Pulmonary artery endothelial cell (primary cell): ENCODE data around the gene GFOD2. TPM values are rescaled to one million over a fixed set of nuclear protein-coding genes. Genes with fewer than 3 reads are reported as not detected.
"Not testable (repeated sequence)": the region's sequence is repeated elsewhere in the genome, so short reads cannot be mapped to it uniquely, and the experiment has no call there.

Experiments used
- DNase-seq: peaks from one replicate; pipeline ENCODE4 v3.0.0-alpha.2; 2011; ENCODE audit warnings: low read depth, low spot score
- total RNA-seq: library from RNA; depleted of rRNA; stranded (reverse); fragments of >200 nt; gene quantifications from 2 replicates; pipeline ENCODE4 v1.2.3, GENCODE V29; 2014

The GFOD2 gene
- total RNA-seq, 1 donor from 2014 or later = 41.6 TPM

DNA sequence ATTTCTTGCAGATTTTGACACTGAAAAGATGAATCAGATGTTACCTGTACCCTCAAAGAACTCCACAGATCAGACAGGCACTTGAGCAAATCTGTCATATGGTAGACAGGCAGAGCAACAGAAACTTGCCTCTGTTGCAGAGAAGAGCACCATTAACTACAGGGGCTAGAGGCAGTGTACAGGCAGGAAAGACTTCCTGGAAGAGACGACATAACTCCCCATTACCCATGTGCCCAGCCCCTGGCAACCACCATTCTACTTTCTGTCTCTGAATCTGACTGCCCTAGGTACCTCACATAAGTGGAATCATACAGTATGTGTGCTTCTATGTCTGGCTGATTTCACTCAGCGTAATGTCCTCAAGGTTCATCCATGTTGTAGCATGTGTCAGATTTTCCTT lies 15.5 kb downstream of the GFOD2 start:
- DNase-seq = no peak

DNA sequence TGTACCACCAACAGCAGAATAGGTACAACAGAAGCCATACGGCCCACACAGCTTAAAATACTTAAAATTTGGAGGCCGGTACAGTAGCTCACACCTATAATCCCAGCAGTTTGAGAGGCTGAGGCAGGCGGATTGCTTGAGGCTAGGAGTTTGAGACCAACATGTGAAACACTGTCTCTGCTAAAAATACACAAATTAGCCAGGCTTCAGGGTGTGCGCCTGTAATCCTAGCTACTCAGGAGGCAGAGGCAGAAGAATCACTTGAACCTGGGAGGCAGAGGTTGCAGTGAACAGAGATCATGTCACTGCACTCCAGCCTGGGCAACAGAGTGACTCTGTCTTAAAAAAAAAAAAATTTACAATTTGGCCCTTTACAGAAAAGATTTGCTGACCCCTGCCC lies 17.0 kb downstream of the GFOD2 start:
- DNase-seq = no peak

DNA sequence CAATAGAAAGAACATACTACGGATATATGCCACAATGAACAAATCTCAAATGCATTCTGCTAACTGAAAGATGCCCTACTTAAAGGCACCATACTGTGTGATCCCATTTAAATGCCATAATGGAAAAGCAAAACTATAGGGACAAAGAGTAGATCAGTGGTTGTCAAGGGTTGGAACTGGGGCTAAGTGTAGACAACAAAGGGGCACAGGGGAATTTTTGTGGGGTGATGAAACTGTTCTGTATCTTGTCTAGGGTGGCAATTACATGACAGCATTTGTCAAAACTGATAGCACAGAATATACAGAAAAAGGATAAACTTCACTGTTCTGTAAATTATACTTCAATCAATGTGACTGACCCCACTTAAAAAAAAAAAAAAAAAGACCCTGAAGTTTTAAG lies 17.7 kb downstream of the GFOD2 start:
- no peak for DNase-seq

DNA sequence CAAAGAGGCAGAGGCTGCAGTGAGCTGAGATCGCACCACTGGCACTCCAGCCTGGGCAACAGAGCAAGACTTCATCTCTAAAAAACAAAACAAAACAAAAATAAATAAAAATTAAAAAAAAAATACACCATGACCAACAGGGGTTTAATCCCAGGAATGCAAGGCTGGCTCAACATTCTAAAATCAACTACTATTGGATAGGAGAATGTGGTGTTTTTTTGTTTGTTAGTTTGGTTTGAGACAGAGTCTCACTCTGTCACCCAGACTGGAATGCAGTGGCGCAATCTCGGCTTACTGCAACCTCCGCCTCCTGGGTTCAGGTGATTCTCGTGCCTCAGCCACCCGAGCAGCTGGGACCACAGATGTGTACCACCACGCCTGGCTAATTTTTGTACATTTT lies 19.9 kb downstream of the GFOD2 start:
- DNase-seq = no peak

DNA sequence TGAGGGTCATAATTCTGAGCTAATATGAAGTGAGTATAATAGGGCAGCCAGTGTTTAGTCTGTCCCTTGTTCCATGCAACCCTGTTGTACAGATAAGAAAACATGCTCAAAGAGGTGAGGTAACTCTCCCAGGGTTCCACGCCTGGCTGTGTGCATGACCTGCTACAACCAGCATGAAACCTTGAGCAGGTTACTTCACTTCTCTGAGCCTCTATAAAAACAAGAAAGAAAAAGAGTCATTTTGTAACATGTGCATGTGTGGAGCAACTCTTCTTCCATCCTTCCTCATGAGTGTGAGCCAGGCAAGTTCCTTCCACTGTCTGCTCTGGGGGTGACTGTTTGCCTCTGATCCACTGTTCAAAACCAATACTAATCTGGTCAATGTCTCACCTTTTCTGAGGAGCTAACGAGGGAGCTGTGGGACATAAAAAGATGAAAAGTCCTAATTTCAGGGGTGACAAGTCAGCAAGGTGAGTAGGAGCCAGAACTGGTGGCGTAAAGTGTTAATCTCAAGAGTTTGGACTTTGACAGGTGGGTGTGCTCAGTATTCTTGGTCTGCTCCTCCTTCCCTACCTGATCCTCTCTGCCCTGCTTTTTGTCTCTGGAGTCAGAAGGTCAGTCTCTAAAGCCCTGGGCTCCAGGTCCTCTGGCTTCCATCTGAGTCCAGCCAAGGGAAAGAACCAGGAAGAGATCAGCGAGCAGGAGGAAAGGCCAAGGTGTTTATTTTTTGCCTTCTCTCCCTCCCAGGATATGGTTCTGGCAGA lies 21.5 kb downstream of the GFOD2 start:
- DNase-seq = no peak

DNA sequence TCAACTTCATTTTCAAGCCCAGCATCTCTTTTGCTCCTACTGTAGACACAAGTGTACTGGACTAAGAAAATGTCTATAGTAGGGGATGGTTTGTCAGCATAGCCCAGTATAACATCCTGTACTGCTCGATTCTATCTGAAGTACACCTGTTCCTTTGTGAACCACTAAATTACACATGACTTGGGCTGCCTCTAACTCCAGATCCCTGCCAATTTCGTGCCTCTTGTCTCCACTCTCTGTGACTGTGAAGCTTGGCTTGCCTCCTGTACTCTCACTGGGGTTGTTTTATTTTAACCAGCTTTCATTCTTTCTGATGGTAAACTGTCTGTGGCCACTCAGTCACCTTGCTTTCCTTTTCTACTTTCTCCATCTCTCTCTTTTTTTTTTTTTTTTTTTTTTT lies 24.5 kb downstream of the GFOD2 start:
- no peak for DNase-seq

DNA sequence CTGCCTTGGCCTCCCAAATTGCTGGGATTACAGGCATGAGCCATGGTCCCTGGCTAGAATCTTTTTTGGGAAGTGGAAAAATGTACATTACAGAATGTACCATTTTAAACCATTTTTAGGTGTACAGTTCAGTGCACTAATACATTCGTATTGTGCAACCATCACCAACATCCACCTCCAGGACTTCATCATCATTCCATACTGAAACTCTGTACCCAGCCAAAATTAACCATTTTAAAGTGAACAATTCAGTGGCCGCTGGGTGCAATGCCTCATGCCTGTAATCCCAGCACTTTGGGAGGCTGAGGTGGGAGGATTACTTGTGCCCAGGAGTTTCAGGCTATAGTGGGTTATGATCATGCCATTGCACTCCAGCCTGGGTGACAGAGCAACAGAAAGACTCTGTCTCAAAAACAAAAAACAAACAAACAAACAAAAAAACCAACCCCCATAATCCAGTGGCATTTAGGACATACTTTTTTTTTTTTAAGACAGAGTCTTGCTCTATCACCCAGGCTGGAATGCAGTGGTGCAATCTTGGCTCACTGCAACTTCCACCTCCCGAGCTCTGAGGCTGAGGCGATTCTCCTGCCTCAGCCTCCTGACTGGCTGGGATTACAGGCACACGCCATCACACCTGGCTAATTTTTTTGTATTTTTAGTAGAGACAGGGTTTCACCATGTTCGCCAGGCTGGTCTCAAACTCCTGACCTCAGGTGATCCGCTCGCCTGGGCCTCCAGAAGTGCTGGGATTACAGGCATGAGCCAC lies 25.4 kb downstream of the GFOD2 start:
- DNase-seq = not testable (repeated sequence)

DNA sequence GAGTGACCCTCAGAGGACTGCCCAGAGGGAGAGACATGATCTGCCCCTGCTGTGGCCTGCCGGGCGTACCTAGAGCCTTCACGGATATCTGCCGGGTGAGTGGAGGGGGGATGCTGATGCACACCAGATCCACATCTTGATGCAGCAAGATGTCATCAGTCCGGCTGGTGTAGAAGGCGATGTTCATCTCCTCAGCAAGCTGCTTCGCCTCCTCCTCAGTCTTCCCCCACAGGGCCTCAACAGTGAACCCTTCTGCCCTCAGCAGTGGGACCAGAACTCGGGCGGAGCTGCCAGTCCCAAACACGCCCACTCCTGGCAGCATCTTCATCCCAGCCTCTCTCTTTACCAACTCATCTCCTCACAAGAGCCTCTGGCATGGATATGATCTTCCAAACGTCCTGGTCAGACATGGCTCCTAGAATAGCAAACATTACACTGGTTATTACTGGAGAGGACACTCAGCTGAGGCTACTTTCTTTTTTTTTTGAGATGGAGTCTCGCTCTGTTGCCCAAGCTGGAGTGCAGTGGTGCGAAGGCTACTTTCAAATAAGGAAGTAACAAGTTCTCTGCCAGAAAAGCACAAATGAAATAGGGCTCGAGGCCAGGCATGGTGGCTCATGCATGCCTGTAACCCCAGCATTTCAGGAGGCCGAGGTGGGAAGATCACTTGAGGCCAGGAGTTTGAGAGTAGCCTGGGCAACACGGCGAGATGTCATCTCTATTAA lies 33.6 kb downstream of the GFOD2 start:
- no peak for DNase-seq

DNA sequence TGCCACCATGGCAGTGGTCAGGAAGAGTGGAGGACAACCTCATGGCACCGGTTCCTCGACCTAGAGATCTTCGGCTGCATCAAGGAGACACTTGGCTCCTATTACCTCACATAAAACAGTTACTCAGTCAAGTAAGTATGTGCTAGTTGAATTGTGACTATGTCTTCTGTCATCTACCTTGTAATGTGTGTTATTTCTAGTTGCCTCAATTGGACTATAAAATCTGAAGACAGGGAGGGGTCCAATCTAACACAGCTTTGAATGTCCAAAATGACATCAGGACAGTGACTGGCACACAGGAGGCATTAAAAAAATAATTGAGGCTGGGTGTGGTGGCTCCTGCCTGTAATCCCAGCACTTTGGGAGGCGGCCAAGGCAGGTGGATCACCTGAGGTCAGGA lies 35.3 kb downstream of the GFOD2 start:
- DNase-seq = no peak

DNA sequence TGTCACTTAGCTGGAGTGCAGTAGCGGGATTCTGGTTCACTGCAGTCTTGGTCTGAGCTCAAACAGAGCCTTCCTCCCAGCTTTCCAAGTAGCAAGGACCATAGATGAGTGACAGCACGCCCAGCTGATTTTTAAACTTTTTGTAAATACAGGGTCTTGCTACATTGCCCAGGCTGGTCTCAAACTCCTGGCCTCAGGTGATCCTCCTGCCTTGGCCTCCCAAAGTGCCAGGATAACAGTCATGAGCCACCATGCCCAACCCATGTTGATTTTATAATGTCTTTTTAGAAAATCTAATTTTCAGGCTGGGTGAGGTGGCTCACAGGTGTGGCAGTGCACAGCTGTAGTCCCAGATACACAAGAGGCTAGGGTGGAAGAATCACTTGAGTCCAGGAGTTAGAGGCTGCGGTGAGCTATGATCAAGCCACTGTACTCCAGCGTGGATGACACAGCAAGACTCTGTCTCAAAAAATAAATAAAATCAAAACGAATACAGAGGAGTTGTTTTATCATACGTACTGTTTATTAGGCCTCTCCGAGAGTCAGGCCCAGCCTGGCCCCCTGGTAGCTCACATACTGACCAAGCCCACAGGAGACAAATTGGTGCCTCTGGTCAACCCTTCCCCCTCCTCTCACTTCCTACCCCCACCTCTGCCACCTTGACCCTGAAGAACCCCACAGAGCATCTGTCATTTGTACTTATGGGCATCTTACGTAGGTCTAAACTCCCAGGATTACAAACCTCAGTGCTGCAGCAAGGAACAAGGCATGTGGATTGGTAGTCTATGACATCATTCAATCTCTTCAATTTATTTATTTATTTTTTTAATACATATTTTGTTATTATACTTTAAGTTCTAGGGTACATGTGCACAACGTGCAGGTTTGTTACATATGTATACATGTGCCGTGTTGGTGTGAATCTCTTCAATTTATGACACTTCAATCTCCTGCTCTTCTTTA lies 38.9 kb downstream of the GFOD2 start:
- DNase-seq = no peak

DNA sequence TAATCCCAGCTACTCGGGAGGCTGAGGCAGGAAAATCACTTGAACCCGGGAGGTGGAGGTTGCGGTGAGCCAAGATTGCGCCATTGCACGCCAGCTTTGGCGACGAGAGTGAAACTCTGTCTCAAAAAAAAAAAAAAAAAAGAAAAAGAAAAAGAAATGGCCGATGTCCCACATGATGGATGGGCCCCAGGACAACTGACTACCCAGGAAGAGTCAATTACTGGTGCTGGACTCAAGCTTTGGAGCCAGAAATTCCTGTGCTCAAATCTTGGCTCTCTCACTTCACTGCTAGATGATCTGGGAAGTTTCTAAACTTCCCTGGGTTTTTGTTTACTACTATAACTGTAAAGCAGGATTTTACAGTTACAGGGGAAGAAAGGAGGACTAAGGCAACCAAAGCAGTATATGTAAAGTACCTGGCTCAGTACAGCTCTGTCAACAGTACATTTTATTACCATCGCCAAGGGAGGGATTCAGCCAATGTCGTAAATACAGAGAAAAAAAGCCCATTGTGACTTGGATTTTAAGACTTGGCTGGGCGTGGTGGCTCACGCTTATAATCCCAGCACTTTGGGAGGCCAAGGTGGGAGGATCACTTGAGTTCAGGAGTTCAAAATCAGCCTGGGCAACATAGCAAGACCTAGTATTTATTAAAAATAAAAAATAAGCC lies 40.6 kb downstream of the GFOD2 start:
- no peak for DNase-seq

DNA sequence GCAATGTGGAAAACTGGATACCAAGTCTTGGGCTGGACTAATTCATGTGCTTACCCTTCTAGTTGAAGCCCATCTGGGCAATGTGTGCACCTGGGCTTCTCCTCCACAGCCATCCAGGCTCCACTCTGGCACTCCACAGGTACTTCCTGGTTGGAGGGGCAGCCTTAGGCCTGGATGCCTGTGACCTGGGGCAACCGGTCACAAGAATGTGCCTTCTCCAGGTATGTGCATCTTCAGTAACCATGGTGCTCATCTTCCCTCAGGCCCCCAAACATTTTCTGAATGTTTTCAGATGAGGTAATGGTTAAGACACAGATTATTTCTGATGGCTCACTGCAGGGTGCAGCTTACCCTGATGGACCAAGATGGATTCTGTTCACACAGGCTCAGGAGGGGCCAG lies 41.4 kb downstream of the GFOD2 start:
- no peak for DNase-seq

DNA sequence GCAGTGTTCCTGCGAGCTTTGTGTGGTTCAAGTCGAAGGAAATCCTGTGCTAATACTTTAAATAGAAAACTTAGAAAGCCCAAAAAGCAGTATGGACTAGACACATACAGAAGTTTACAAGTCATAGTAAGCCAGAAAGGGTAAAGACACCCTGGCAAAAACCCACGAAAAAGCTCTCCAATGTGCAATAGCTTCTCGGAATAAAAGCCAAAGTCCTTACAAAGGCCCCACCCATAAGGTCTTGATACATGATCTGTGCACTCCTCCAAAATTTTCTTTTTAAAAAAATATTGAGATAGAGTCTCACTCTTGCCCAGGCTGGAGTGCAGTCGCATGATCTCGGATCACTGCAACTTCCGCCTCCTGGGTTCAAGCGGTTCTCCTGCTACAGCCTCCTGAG lies 42.2 kb downstream of the GFOD2 start:
- no peak for DNase-seq

DNA sequence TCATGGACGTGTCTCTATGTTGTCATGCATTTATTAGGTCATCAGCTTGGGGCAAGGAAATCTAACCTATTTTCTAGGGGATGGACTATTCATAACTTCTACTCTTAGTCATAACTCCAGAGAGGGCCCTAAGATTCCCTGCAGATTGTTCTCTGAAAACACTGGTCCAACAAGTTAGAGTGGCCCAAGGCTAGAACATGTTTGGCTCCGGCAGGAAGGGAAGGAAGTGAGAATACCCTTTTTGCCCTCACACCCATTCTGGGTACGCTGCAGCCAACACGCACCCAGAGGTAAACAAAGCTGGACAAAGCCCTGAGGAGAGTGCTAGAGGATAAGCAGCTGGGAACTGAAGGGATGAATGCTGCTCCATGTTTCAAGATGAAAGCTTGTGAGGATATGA lies 42.6 kb downstream of the GFOD2 start:
- peak; percentile 58 for DNase-seq

DNA sequence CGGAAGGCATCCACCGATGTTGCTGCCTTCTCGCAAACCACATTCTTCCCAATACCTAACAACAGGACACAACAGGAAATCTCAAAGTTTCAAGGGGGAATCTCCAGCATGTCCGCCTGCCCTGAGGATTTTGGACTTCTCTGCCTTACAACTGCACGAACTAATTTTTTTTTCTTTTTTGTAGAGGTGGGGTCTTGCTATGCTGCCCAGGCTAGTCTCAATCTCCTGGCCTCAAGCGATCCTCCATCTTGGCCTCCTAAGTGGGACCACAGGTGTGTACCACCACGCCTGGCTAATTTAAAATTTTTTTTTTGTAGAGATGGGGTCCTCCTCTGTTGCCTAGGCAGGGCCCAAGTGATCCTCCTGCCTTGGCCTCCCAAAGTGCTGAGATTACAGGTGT lies 43.1 kb downstream of the GFOD2 start:
- DNase-seq = no peak

DNA sequence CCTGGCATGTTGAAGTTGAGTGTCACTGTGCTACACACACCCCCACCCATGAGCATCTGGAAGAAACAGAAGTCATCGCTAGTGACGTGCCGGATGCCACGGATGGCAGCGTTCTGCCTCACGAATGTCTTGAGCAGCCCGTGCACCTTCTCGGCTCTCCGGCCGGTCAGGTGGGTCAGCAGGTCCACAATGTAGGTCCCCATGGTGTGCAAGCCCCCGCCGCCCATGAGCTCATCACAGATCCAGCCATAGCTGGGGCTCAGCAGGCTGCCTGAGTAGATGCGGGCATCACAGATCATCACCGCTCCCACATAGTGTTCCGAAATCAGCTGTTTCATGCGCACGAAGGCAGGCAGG lies 43.6 kb downstream of the GFOD2 start:
- no peak for DNase-seq

DNA sequence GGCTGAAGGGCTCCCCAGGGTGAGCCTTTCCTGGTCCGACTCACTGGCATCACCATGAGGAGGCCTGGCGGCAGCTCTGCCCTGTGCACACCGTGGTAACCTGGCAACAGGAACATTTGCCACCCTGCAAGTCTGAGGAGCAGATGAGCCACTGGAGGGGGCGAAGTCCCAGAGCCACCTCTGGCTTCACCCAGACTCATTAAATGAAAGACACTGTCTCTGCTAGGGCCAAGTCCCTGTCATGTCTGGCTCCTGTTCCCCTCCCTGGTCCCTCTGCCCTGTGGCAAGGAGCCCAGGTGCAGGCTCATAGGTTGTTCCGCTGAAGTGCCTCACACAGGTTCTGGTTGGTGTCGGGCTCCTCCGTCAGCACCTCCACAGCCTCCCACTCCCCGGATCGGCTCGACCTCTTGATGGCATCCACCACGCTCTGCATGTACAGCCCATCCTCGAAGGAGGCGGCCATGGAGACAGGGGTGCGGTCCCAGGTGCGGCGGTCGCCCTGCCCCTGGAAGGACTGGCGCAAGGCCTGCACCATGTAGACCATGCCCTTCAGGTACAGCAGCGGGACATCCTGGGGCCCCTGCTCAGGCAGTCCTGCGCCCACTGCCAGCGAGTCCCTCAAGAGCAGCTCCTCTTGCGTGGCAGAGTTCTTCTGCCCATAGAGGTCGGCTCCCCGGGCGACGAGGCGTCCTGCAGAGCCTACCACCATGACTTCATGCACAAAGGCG lies 44.1 kb downstream of the GFOD2 start:
- no peak for DNase-seq

DNA sequence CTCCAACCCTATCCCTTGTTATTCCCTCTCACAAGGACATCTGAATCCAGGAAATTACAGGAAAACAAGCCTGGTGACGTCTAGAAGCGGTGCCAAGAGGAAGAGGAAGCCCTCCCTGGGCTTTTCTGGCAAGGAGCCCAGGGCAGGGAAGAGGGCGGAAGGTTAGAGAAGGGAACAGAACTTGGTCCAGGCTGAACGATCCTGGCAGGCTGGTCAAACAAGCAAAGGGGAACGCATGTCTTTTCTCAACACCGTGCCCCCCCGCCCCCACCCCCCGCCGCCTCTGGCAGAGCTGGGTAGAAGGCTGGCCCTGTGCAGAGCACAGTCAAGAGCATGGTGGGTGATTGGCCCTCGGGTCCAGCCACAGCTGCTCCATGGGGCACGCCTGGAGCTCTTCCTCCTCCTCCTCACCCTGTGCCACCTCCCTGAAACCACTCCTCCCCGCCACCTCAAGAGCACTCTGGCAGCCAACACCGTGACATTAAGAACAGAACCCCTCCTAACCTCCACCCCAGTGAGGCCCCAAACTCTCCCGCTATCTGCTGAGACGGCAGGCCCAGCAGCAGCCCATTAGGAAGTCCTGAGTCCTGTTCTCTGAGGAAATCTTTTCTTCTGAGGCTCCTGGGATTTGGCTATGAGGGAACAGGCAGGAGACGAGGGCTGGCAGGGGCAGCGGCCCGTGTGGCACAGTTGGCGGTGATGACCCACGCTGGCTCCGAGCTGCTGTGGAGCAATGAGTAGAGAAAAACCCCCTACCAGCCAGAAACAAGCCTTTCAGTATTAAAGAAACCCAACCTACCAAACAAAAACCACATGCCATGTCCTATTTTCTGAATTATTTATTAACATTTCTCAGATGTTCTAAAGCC lies 45.2 kb downstream of the GFOD2 start:
- peak; percentile 68 for DNase-seq
